DOHH2 (cell line): ENCODE measurements around the gene COL23A1.

Experiments used
- H3F3A ChIP-seq: fragments of 200-600 bp; sonication (generic), shearing (Covaris generic); 2 replicates; pipeline ENCODE4 v1.6.0; 2016; ENCODE audit warnings: antibody characterized with exemption, mild to moderate bottlenecking; ENCODE audit not compliant: control insufficient read depth, insufficient read depth
- H3K27ac ChIP-seq: fragments of 200-600 bp; sonication (generic); 2 replicates; pipeline ENCODE4 v1.5.1; 2014; ENCODE audit warnings: low read depth, mild to moderate bottlenecking, low read length, moderate library complexity
- H3K27me3 ChIP-seq: fragments of 200-600 bp; sonication (generic); 2 replicates; pipeline ENCODE4 v1.6.1; 2014; ENCODE audit warnings: mild to moderate bottlenecking, low read length, mixed read lengths; ENCODE audit not compliant: control insufficient read depth
- H3K36me3 ChIP-seq: fragments of 200-600 bp; sonication (generic); 2 replicates; pipeline ENCODE4 v1.6.1; 2014; ENCODE audit warnings: mild to moderate bottlenecking, low read length, moderate library complexity, mixed read lengths; ENCODE audit not compliant: control insufficient read depth
- H3K4me1 ChIP-seq: fragments of 200-600 bp; sonication (generic); 2 replicates; pipeline ENCODE4 v1.6.1; 2014; ENCODE audit warnings: mild to moderate bottlenecking, low read length, mixed read lengths; ENCODE audit not compliant: control insufficient read depth
- H3K4me2 ChIP-seq: fragments of 200-600 bp; sonication (generic); 2 replicates; pipeline ENCODE4 v1.6.0; 2014; ENCODE audit warnings: mild to moderate bottlenecking, low read length, moderate library complexity
- H3K4me3 ChIP-seq: fragments of 200-600 bp; sonication (generic); 2 replicates; pipeline ENCODE4 v1.5.1; 2014; ENCODE audit warnings: mild to moderate bottlenecking, low read length, mixed read lengths
- H3K79me2 ChIP-seq: fragments of 200-600 bp; sonication (generic); 2 replicates; pipeline ENCODE4 v1.6.1; 2014; ENCODE audit warnings: mild to moderate bottlenecking, low read length, mixed read lengths; ENCODE audit not compliant: control insufficient read depth
- H3K9me2 ChIP-seq: fragments of 200-600 bp; sonication (generic); replicated peaks from 2 replicates; pipeline ENCODE4 v1.6.1; 2014; ENCODE audit warnings: mild to moderate bottlenecking, low read length, mixed read lengths; ENCODE audit not compliant: control insufficient read depth
- H3K9me3 ChIP-seq: fragments of 200-600 bp; sonication (generic); 2 replicates; pipeline ENCODE4 v1.6.1; 2014; ENCODE audit warnings: antibody characterized with exemption, low read length, mixed read lengths; ENCODE audit not compliant: control insufficient read depth, insufficient read depth
- H4K20me1 ChIP-seq: fragments of 200-600 bp; sonication (generic); 2 replicates; pipeline ENCODE4 v1.6.0; 2014; ENCODE audit warnings: low read depth, mild to moderate bottlenecking, antibody characterized with exemption, low read length, moderate library complexity; ENCODE audit not compliant: control insufficient read depth, insufficient read depth
- EZH2phosphoT487 ChIP-seq: fragments of 200-600 bp; sonication (generic); IDR thresholded peaks from 2 replicates; pipeline ENCODE4 v1.6.1; 2017; ENCODE audit warnings: borderline replicate concordance, mild to moderate bottlenecking, antibody characterized with exemption, low read length, moderate library complexity, mixed read lengths
- TF ChIP-seq, protein P1 (sequence below): fragments of 200-600 bp; sonication (generic); IDR thresholded peaks from one replicate; pipeline ENCODE4 v1.5.1; 2014; ENCODE audit warnings: antibody characterized with exemption, mild to moderate bottlenecking, low read depth, low read length; ENCODE audit not compliant: poor library complexity, severe bottlenecking

The COL23A1 gene

DNA sequence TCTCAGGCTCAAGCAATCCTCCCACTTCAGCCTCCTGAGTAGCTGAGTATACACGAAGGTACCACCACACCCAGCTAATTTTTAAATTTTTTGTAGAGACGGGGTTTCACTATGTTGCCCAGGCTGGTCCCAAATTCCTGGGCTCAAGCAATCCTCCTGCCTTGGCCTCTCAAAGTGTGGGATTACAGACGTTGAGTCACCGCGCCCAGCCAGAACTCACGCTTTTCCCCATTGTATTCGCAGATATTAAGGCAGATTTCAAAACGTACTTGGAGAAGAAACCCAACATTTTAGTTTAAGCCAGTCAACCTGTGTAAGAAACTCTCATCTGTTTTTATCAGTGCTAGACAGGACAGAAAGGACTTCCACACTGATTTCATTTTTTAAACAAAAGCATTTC, 26.6 kb downstream of the COL23A1 start:
- TF ChIP-seq EZH2phosphoT487, result no peak
- TF ChIP-seq, protein P1, sequence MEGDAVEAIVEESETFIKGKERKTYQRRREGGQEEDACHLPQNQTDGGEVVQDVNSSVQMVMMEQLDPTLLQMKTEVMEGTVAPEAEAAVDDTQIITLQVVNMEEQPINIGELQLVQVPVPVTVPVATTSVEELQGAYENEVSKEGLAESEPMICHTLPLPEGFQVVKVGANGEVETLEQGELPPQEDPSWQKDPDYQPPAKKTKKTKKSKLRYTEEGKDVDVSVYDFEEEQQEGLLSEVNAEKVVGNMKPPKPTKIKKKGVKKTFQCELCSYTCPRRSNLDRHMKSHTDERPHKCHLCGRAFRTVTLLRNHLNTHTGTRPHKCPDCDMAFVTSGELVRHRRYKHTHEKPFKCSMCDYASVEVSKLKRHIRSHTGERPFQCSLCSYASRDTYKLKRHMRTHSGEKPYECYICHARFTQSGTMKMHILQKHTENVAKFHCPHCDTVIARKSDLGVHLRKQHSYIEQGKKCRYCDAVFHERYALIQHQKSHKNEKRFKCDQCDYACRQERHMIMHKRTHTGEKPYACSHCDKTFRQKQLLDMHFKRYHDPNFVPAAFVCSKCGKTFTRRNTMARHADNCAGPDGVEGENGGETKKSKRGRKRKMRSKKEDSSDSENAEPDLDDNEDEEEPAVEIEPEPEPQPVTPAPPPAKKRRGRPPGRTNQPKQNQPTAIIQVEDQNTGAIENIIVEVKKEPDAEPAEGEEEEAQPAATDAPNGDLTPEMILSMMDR, result no peak
- Histone ChIP-seq H3K9me3 (no peaks in the 10 kb centered on the region), H3K4me3 (no peak overlapping the region), H3K27ac (no peak overlapping the region), H3K27me3 (no peaks in the 10 kb centered on the region), H4K20me1 (no peaks in the 10 kb centered on the region), H3K36me3 (no peaks in the 10 kb centered on the region), H3K79me2 (no peaks in the 10 kb centered on the region), H3K9me2 (no peaks in the 10 kb centered on the region), H3F3A (no peaks in the 10 kb centered on the region), H3K4me1 (no peaks in the 10 kb centered on the region), H3K4me2 (no peak overlapping the region)

DNA sequence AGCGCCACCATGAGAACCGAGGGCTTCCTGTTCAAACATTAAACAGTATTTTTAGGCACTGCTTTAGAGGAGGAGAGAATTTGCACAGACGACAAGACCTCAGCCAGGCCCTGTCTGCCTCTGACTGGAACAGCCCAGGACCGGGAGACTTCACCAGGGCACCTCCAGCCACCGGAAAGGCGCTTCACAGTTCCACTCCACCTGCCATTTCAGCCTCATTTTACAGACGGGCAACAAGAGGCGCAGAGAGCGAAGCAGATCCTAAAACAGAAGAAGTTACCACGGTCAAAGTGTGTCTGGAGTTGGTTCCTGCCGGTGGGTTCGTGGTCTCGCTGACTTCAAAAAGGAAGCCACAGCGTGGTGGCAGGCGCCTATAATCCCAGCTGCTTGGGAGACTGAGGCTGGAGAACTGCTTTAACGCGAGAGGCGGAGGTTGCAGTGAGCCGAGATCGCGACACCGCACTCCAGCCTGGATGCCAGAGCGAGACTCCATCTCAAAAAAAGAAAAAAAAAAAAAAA, 28.4 kb downstream of the COL23A1 start:
- H3K4me2 ChIP-seq, result no peak overlapping the region
- no peaks in the 10 kb centered on the region for H3K36me3 ChIP-seq
- H3F3A ChIP-seq, result no peaks in the 10 kb centered on the region
- no peak overlapping the region for H3K4me3 ChIP-seq
- H3K9me3 ChIP-seq, result no peaks in the 10 kb centered on the region
- H3K79me2 ChIP-seq, result no peaks in the 10 kb centered on the region
- H3K27ac ChIP-seq, result no peak overlapping the region
- H3K27me3 ChIP-seq, result no peaks in the 10 kb centered on the region
- H3K4me1 ChIP-seq, result no peaks in the 10 kb centered on the region
- H3K9me2 ChIP-seq, result no peaks in the 10 kb centered on the region
- TF ChIP-seq EZH2phosphoT487, result no peak
- TF ChIP-seq, protein P1, result no peak
- no peaks in the 10 kb centered on the region for H4K20me1 ChIP-seq

DNA sequence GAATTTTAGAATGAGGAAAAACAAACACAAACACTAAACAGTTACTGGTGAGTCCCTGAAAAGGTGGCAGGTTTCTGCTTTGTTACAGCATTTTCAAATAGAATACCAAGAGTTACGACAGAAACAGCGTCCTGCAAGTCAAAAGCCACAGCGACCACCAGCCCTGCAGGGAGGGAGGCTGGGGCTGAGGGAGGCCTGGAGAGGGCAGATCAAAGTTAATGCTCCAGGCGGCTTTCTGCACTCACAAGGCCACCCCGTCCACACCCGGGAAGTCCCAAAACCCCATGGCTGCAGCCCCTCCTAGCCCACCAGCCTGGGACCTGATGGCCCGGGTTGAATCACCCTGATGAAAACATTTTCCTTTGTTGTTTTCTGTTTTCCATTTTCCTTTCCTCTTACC, 29.3 kb downstream of the COL23A1 start:
- H3K79me2 ChIP-seq, result no peaks in the 10 kb centered on the region
- no peak overlapping the region for H3K27ac ChIP-seq

More for the DNA sequence above, 29.3 kb downstream of the COL23A1 start:
- Histone ChIP-seq H3K9me3 (no peaks in the 10 kb centered on the region), H3K36me3 (no peaks in the 10 kb centered on the region), H3K4me1 (no peaks in the 10 kb centered on the region), H3F3A (no peaks in the 10 kb centered on the region), H3K27me3 (no peaks in the 10 kb centered on the region), H3K4me2 (no peak overlapping the region), H3K9me2 (no peaks in the 10 kb centered on the region), H4K20me1 (no peaks in the 10 kb centered on the region), H3K4me3 (no peak overlapping the region)
- TF ChIP-seq EZH2phosphoT487, result no peak
- TF ChIP-seq, protein P1, result no peak
